Measurements from ENCODE around the gene BTF3L4. TPM values are rescaled to one million over a fixed set of nuclear protein-coding genes. Genes with fewer than 3 reads are reported as not detected.

The BTF3L4 gene
- total RNA-seq, 2 experiments from 2014 or later = 38.4 to 38.7 TPM

Other genes starting within 250 kb of the BTF3L4 start
- 100 to 1,000 TPM; 136 to 145 TPM for gene NRDC, start 177.6 kb upstream of the BTF3L4 start, total RNA-seq
- gene RAB3B, start 65.6 kb upstream of the BTF3L4 start, total RNA-seq = under 1 TPM; 0.10 to 0.12 TPM
- gene KTI12, start 22.5 kb upstream of the BTF3L4 start, total RNA-seq = 1 to 10 TPM; 7.3 to 7.6 TPM
- 10 to 100 TPM; 32.4 to 44.0 TPM for gene TXNDC12, start 1.1 kb upstream of the BTF3L4 start, total RNA-seq
- 1 to 10 TPM; 3.0 to 3.5 TPM for gene ZFYVE9, start 85.8 kb downstream of the BTF3L4 start, total RNA-seq

Measured in activated naive CD4-positive, alpha-beta T cell treated with anti-CD3 and anti-CD28 coated beads for 36 hours (primary cell).